H1 (cell line): ENCODE results near the gene COX10. TPM values are rescaled to one million over a fixed set of nuclear protein-coding genes. Genes with fewer than 3 reads are reported as not detected.

Source experiments
- ASH2L ChIP-seq: fragments of 200-600, 300-600 bp; sonication (generic); IDR thresholded peaks from one replicate; pipeline ENCODE4 v1.7.1; 2017; ENCODE audit warnings: low read length
- CHD1 ChIP-seq: IDR thresholded peaks from 2 replicates; pipeline ENCODE4 v1.6.1; 2012; ENCODE audit warnings: low read depth, low read length, improper control_type of control experiment
- CTBP2 ChIP-seq: IDR thresholded peaks from 2 replicates; pipeline ENCODE4 v1.7.0; 2011; ENCODE audit warnings: borderline replicate concordance, mild to moderate bottlenecking, moderate library complexity, mixed read lengths, low read length; ENCODE audit not compliant: insufficient read depth, insufficient read length
- HDAC2 ChIP-seq, 2 experiments: fragments of 300-600 bp in 1 of 2; sonication (generic) in 1 of 2; IDR thresholded peaks; 2 replicates each; pipeline ENCODE4 v1.6.1; 2011 to 2012; ENCODE audit warnings: low read depth in 2 of 2, low read length in 2 of 2, mild to moderate bottlenecking in 2 of 2, moderate library complexity in 2 of 2, borderline replicate concordance in 1 of 2, inconsistent platforms in 1 of 2
- KDM4A ChIP-seq: IDR thresholded peaks from one replicate; pipeline ENCODE4 v1.7.1; 2012; ENCODE audit warnings: low read depth, mild to moderate bottlenecking, moderate library complexity, low read length, inconsistent platforms; ENCODE audit not compliant: severe bottlenecking
- SIN3A ChIP-seq, 2 experiments: IDR thresholded peaks in 1 of 2; conservative IDR thresholded peaks in 1 of 2; 2 replicates each; pipeline ENCODE4 v1.6.1; 2011 to 2012; ENCODE audit warnings: low read length in 2 of 2, improper control_type of control experiment in 1 of 2, low read depth in 1 of 2, mild to moderate bottlenecking in 1 of 2
- SRF ChIP-seq: IDR thresholded peaks from 2 replicates; pipeline ENCODE4 v1.6.1; 2011; ENCODE audit warnings: mild to moderate bottlenecking, low read depth, low read length, moderate library complexity
- polyA plus RNA-seq, 7 experiments: library from polyadenylated mRNA; depleted of rRNA in 3 of 7; stranded (reverse) in 5 of 7; unstranded in 2 of 7; fragments of >200 nt in 5 of 7; fragments of 200-250 nt in 2 of 7; gene quantifications; 1 replicate in 5 of 7; 2 replicates in 1 of 7; 4 replicates in 1 of 7; pipeline versions ENCODE4 v1.2.1 to v1.2.3, GENCODE V29; 2011 to 2013; ENCODE audit warnings: missing spikeins in 2 of 7, mixed read lengths in 2 of 7
- total RNA-seq: library from RNA; stranded (reverse); fragmentation: NEBNext Ultra II Directional; extraction: Animal tissue kit (Norgen Biotek cat#: 25700); gene quantifications from 2 replicates; pipeline ENCODE4 v1.2.1, GENCODE V29; 2021

The COX10 gene
- total and polyA plus RNA-seq, 2 of the 8 experiments (the other 6 are each of a cell fraction or from before 2014, with no cell fraction given) = 18.0 to 23.0 TPM

- TF ChIP-seq SIN3A (conservative IDR thresholded peaks at IDR 0.05 in 1 of 2, IDR thresholded peaks at IDR 0.05 in 1 of 2; ENCODE audit: low read depth in 1 of 2, low read length in 2 of 2) (no peak), KDM4A (no peak), CTBP2 (no peak), SRF (no peak), ASH2L (no peak), CHD1 (no peak), HDAC2 (IDR thresholded peaks at IDR 0.05; ENCODE audit: borderline replicate concordance in 1 of 2, low read depth in 2 of 2, low read length in 2 of 2) (no peak)
Observed at GRCh38 chr17:14112407-14112806, 43.1 kb downstream of the COX10 start (continued).
